WERI-Rb-1 (cell line): ENCODE data around the gene STUM.

ENCODE experiments used
- DNase-seq: peaks from one replicate; pipeline ENCODE4 v3.0.0-alpha.2; 2020
- H3K27ac ChIP-seq: fragments of 250-450 bp; sonication (Bioruptor Pico); 2 replicates; pipeline ENCODE4 v1.5.1; 2020; ENCODE audit warnings: mild to moderate bottlenecking, moderate library complexity
- H3K27me3 ChIP-seq: fragments of 250-450 bp; sonication (Bioruptor Pico); 2 replicates; pipeline ENCODE4 v1.5.1; 2021; ENCODE audit warnings: mild to moderate bottlenecking, low read depth, moderate library complexity; ENCODE audit not compliant: insufficient read depth, severe bottlenecking
- H3K36me3 ChIP-seq: fragments of 250-450 bp; sonication (Bioruptor Pico); 2 replicates; pipeline ENCODE4 v1.5.1; 2020; ENCODE audit warnings: mild to moderate bottlenecking, moderate library complexity
- H3K4me3 ChIP-seq: 2 replicates; pipeline ENCODE4 v1.5.1; 2011; ENCODE audit warnings: low read depth, mild to moderate bottlenecking, control low read depth, low read length
- H3K9me3 ChIP-seq: fragments of 250-450 bp; sonication (Bioruptor Pico); 2 replicates; pipeline ENCODE4 v1.5.1; 2021; ENCODE audit warnings: mild to moderate bottlenecking, moderate library complexity; ENCODE audit not compliant: severe bottlenecking
- TF ChIP-seq, protein P1 (sequence below): IDR thresholded peaks from 2 replicates; pipeline ENCODE4 v1.5.1; 2011; ENCODE audit warnings: low read depth, mild to moderate bottlenecking, control low read depth, inconsistent platforms, low read length

The STUM gene

DNA sequence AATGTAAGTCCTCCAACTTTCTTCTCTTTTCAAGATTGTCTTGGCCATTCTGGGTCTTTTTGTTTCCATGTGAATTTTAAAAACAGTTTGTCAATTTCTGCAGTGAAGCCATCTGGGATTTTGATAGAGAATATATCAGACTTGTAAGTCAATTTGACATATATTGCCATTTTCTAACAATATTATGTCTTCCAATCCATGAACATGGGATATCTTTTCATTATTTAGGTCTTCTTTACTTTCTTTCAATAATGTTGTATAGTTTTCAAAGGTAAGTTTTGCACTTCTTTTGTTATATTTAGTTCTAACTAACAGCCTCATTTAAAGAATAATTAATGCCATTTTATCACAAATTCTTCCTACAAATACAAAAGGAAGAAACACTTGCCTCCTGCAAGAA lies 73.4 kb downstream of the STUM start:
- TF ChIP-seq, protein P1, sequence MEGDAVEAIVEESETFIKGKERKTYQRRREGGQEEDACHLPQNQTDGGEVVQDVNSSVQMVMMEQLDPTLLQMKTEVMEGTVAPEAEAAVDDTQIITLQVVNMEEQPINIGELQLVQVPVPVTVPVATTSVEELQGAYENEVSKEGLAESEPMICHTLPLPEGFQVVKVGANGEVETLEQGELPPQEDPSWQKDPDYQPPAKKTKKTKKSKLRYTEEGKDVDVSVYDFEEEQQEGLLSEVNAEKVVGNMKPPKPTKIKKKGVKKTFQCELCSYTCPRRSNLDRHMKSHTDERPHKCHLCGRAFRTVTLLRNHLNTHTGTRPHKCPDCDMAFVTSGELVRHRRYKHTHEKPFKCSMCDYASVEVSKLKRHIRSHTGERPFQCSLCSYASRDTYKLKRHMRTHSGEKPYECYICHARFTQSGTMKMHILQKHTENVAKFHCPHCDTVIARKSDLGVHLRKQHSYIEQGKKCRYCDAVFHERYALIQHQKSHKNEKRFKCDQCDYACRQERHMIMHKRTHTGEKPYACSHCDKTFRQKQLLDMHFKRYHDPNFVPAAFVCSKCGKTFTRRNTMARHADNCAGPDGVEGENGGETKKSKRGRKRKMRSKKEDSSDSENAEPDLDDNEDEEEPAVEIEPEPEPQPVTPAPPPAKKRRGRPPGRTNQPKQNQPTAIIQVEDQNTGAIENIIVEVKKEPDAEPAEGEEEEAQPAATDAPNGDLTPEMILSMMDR, result no peak
- Histone ChIP-seq H3K27me3 (no peaks in the 10 kb centered on the region), H3K4me3 (no peak overlapping the region), H3K9me3 (no peaks in the 10 kb centered on the region), H3K27ac (no peak overlapping the region), H3K36me3 (no peaks in the 10 kb centered on the region)
- DNase-seq, result no peak

DNA sequence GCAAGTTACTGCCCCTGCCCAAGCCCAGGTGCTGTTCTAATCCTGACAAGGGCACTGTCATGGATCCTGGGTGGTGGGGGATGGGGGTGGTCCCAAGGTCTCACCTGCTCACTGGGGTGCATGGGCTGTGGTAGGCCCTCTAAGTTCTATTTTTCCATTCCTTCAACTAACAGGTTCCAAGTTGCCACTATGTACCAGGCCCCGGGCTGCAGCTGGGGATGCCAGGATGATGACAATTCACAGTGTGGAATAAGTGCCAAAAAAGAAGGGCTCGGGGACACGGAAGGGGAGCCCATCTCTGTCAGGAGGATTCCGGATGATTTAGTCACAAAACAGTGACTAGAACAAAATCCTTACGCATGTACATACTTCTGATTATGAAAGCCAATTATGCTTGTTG lies 76.0 kb downstream of the STUM start:
- no peak overlapping the region for H3K4me3 ChIP-seq
- H3K27ac ChIP-seq, result no peak overlapping the region
- no peaks in the 10 kb centered on the region for H3K36me3 ChIP-seq
- no peaks in the 10 kb centered on the region for H3K9me3 ChIP-seq
- H3K27me3 ChIP-seq, result no peaks in the 10 kb centered on the region
- no peak for DNase-seq
- TF ChIP-seq, protein P1, result no peak

DNA sequence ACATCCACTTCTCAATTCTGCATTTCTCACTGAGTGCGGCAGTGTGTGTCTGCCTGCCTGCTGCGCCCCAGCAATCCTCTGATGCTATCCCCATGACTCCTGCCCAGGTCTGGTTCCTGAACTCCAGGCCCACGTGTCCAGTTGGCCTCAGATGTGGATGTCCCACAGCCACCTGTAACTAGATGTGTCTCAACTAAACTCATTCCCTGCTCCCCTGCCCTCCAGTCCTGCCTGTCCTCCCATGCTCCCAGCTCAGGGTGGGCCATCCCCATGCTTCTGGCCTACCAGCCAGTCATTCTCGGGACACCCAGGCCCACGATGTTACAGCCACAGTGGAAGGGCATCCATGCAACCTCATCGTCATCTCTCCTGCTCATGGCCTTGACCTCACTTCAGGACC lies 76.8 kb downstream of the STUM start:
- DNase-seq, result no peak
- no peak overlapping the region for H3K4me3 ChIP-seq
- no peak overlapping the region for H3K27ac ChIP-seq
- H3K9me3 ChIP-seq, result no peaks in the 10 kb centered on the region
- no peaks in the 10 kb centered on the region for H3K27me3 ChIP-seq
- TF ChIP-seq, protein P1, result no peak
- H3K36me3 ChIP-seq, result no peaks in the 10 kb centered on the region

DNA sequence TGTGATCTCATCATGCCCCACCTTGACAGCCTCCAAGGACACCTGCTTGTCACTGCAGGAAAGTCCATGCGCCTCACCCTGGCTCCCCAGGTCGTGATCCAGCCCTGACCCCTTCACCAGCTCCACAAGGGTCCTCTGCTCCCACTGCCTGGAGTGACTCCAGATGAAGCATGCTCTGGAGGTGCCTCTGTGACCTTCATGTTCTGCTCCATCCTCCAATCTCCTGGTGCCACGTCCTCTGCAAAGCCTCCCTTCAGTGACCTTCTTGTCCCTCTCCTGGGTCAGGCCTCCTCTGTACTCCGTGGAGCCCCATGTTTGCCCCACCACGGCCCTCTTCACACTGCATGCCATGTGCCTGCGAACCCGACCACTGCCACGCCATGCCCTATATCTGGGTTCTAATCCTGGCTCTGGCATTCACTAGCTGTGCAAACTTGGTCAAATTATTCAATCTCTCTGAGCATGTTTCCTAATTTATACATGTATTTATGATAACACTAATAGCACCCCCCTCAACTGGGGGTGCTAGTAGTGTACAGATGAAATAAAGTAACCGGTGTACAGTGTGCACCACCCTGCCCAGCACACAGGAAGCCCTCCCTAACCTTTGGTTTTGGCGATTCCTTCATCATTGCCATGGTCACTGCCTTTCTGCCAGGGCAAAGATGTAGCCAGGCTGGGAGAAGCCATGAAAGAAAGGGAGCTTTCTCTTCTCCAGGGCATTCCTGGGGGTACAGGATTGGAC lies 77.4 kb downstream of the STUM start:
- TF ChIP-seq, protein P1, result no peak
- DNase-seq, result no peak
- no peaks in the 10 kb centered on the region for H3K9me3 ChIP-seq
- H3K4me3 ChIP-seq, result no peak overlapping the region
- no peak overlapping the region for H3K27ac ChIP-seq
- no peaks in the 10 kb centered on the region for H3K36me3 ChIP-seq
- no peaks in the 10 kb centered on the region for H3K27me3 ChIP-seq

DNA sequence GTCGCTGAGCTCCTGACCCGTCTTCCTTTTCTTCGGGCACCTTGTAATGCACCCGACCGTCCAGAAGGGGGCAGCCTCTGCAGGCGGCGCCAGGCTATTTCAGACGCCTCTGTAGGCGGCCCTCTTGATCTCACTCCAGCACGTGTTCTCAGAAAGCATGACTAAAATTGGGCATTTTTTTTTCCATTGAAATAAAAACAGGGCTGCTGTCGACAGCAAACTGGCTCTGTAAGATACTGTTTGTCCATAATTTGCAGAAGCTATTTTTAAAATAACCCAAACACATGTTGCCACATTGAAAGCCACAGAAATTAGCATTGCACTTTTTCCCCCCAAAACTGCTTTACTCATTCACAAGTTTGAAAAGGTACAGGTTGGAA lies 78.0 kb downstream of the STUM start:
- TF ChIP-seq, protein P1, result peak; percentile 71
- H3K9me3 ChIP-seq, result no peaks in the 10 kb centered on the region
- no peaks in the 10 kb centered on the region for H3K27me3 ChIP-seq
- H3K36me3 ChIP-seq, result no peaks in the 10 kb centered on the region
- no peak overlapping the region for H3K4me3 ChIP-seq
- no peak overlapping the region for H3K27ac ChIP-seq
- DNase-seq, result peak; percentile 48
